Suprapubic skin (tissue), 4 donors: Measurements from ENCODE around the gene UBN2. TPM values are rescaled to one million over a fixed set of nuclear protein-coding genes. Genes with fewer than 3 reads are reported as not detected.

Experiments used
- DNase-seq, 2 donors: peaks; one replicate each; pipeline ENCODE4 v3.0.0-alpha.2; 2019; ENCODE audit warnings: low spot score in 2 of 2
- H3K27ac ChIP-seq: fragments of 200-600 bp; sonication (generic); one replicate; pipeline ENCODE4 v1.5.1; 2019
- H3K27me3 ChIP-seq: fragments of 200-600 bp; sonication (generic); one replicate; pipeline ENCODE4 v1.5.1; 2019
- H3K36me3 ChIP-seq: fragments of 200-600 bp; sonication (generic); one replicate; pipeline ENCODE4 v1.5.1; 2019
- H3K4me1 ChIP-seq: fragments of 200-600 bp; sonication (generic); one replicate; pipeline ENCODE4 v1.5.1; 2019
- H3K4me3 ChIP-seq: fragments of 200-600 bp; sonication (generic); one replicate; pipeline ENCODE4 v1.5.1; 2019; ENCODE audit warnings: mild to moderate bottlenecking
- H3K9me3 ChIP-seq: fragments of 200-600 bp; sonication (generic); one replicate; pipeline ENCODE4 v1.5.1; 2019
- EP300 ChIP-seq: sonication (generic); formaldehyde crosslinking; IDR thresholded peaks from one replicate; pipeline ENCODE4 v1.6.1; 2017; ENCODE audit warnings: antibody characterized with exemption
- POLR2A ChIP-seq, 2 donors: fragments of 450-650 bp; IDR thresholded peaks; one replicate each; pipeline ENCODE4 v1.6.1; 2017; ENCODE audit warnings: antibody characterized with exemption in 2 of 2, mild to moderate bottlenecking in 2 of 2, moderate library complexity in 2 of 2
- POLR2AphosphoS5 ChIP-seq, 3 donors: sonication (generic); formaldehyde crosslinking; IDR thresholded peaks; one replicate each; pipeline ENCODE4 v1.6.1; 2017; ENCODE audit warnings: antibody characterized with exemption in 3 of 3
- WGBS: methylation state at CpG from one replicate; pipeline ENCODE4 v1.1.5; 2018; 5-methylcytosine and 5-hydroxymethylcytosine counted together
- total RNA-seq, 4 donors: library from RNA; depleted of rRNA; stranded (reverse); fragments of >200 nt; gene quantifications; one replicate each; pipeline ENCODE4 v1.1.0, GENCODE V29; 2016
- TF ChIP-seq, protein P1 (sequence below), 2 donors: fragments of 200-600 bp in 1 of 2; fragments of 450-650 bp in 1 of 2; sonication (generic) in 1 of 2; IDR thresholded peaks; one replicate each; pipeline ENCODE4 v1.5.1; 2016 to 2019; ENCODE audit warnings: antibody characterized with exemption in 2 of 2, mild to moderate bottlenecking in 1 of 2, moderate library complexity in 1 of 2

The UBN2 gene
- total RNA-seq, 4 donors from 2014 or later: 22.4 to 60.3 (median 29.2) TPM

DNA sequence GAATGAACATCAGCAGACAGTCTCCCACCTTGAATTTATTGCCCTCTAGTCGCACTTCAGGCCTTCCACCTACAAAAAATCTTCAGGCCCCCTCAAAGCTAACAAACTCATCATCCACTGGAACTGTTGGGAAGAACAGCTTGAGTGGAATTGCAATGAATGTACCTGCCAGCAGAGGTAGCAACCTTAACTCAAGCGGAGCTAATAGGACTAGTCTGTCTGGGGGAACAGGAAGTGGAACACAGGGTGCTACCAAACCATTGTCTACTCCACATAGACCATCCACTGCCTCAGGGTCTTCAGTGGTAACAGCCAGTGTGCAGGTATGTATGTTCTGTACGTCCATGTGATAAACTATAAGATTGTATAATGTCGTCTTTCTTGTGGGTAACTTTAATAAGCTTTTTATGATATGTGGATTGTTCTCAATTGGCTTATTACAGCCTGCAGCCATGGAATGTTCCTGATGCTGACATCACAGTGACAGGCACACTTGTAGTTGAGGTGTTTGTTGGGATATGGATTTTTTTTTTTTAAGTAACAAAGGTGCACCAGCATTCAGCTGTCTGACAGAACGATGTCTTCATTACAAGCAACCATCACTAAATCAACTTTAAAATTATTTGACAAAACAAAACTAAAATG, 53.3 kb downstream of the UBN2 start:
- Histone ChIP-seq H3K27me3 (no peaks in the 10 kb centered on the region), H3K9me3 (no peaks in the 10 kb centered on the region), H3K27ac (no peak overlapping the region), H3K4me3 (no peak overlapping the region), H3K36me3 (peaks cover 45% of the 10 kb centered on the region), H3K4me1 (no peaks in the 10 kb centered on the region)
- WGBS: 92% methylated on average over 5 of the region's 5 CpGs
- TF ChIP-seq POLR2A (IDR thresholded peaks at IDR 0.05) (no peak), EP300 (no peak), POLR2AphosphoS5 (IDR thresholded peaks at IDR 0.05) (no peak)
- TF ChIP-seq, protein P1, sequence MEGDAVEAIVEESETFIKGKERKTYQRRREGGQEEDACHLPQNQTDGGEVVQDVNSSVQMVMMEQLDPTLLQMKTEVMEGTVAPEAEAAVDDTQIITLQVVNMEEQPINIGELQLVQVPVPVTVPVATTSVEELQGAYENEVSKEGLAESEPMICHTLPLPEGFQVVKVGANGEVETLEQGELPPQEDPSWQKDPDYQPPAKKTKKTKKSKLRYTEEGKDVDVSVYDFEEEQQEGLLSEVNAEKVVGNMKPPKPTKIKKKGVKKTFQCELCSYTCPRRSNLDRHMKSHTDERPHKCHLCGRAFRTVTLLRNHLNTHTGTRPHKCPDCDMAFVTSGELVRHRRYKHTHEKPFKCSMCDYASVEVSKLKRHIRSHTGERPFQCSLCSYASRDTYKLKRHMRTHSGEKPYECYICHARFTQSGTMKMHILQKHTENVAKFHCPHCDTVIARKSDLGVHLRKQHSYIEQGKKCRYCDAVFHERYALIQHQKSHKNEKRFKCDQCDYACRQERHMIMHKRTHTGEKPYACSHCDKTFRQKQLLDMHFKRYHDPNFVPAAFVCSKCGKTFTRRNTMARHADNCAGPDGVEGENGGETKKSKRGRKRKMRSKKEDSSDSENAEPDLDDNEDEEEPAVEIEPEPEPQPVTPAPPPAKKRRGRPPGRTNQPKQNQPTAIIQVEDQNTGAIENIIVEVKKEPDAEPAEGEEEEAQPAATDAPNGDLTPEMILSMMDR (IDR thresholded peaks at IDR 0.05): no peak
- DNase-seq: no peak

DNA sequence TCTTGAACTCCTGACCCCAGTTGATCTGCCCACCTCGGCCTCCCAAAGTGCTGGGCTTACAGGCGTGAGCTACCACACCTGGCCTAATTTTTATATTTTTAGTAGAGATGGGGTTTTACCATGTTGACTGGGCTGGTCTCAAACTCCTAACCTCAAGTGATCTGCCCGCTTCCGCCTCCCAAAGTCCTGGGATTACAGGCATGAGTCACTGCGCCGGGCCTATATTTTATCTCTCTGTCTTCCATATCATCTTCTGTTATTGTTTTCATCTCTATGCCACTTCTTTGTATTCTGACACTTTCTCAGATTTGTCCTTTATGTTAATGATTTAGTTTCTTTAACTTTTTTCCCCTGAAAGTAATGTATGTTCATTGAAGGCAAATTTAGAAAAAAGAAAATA, 55.1 kb downstream of the UBN2 start:
- TF ChIP-seq, protein P1 (IDR thresholded peaks at IDR 0.05): no peak
- TF ChIP-seq POLR2AphosphoS5 (IDR thresholded peaks at IDR 0.05): no peak
- no peak for TF ChIP-seq EP300
- TF ChIP-seq POLR2A (IDR thresholded peaks at IDR 0.05): no peak
- Histone ChIP-seq H3K27ac (no peak overlapping the region), H3K9me3 (no peaks in the 10 kb centered on the region), H3K4me1 (no peaks in the 10 kb centered on the region), H3K36me3 (peaks cover 36% of the 10 kb centered on the region), H3K4me3 (no peak overlapping the region), H3K27me3 (no peaks in the 10 kb centered on the region)
- WGBS: 93% methylated on average over 6 of the region's 6 CpGs
- no peak for DNase-seq

DNA sequence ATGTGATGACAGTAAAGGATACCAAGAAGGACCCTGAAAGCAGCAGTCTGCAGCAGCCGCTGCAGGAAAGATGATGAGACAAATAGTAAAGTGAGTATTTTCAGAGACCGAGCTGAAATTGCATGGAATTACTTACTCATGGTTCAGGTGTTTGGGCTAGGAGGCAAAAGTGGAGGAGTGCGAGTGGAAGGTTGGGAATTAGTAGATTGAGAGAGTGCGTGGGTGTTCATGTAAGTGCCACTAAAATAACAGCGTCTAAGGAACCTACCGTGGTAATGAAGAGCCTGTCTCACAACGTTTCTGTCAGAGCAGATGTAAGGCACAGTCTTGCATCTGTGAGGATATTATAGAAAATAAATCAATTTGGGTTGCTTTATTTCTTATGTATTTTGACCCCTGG, 61.8 kb downstream of the UBN2 start:
- Histone ChIP-seq H3K4me3 (no peak overlapping the region), H3K36me3 (peaks cover 42% of the 10 kb centered on the region), H3K9me3 (no peaks in the 10 kb centered on the region), H3K27ac (no peak overlapping the region), H3K4me1 (no peaks in the 10 kb centered on the region), H3K27me3 (no peaks in the 10 kb centered on the region)
- WGBS: 90% methylated on average over 7 of the region's 7 CpGs
- no peak for TF ChIP-seq EP300
- TF ChIP-seq, protein P1 (IDR thresholded peaks at IDR 0.05): no peak
- no peak for TF ChIP-seq POLR2A (IDR thresholded peaks at IDR 0.05)
- no peak for TF ChIP-seq POLR2AphosphoS5 (IDR thresholded peaks at IDR 0.05)
- DNase-seq: no peak

DNA sequence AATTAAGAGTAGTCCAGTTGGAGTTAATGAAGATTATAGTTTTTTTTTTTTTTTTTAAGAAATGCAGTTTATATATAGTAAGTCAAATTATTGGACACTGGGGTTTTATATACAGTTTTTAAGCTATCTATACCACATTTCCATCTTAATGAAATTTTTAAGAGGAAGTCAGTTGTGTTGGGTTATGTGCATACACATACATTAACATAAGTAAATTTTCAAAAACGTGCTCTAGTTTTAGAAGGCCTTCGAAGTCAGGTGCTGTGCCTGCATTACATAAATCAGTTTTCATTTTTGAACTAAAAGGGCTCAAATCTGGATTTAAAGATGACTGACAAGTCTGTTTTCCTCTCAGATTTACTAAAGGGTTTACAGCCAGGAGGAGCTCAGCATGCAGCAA, 62.5 kb downstream of the UBN2 start:
- Histone ChIP-seq H3K36me3 (peaks cover 48% of the 10 kb centered on the region), H3K27me3 (no peaks in the 10 kb centered on the region), H3K4me1 (no peaks in the 10 kb centered on the region), H3K27ac (no peak overlapping the region), H3K4me3 (no peak overlapping the region), H3K9me3 (no peaks in the 10 kb centered on the region)
- DNase-seq: no peak
- WGBS: 87% methylated on average over 2 of the region's 2 CpGs
- TF ChIP-seq EP300 (no peak), POLR2AphosphoS5 (IDR thresholded peaks at IDR 0.05) (no peak), POLR2A (IDR thresholded peaks at IDR 0.05) (no peak)
- TF ChIP-seq, protein P1 (IDR thresholded peaks at IDR 0.05): no peak

DNA sequence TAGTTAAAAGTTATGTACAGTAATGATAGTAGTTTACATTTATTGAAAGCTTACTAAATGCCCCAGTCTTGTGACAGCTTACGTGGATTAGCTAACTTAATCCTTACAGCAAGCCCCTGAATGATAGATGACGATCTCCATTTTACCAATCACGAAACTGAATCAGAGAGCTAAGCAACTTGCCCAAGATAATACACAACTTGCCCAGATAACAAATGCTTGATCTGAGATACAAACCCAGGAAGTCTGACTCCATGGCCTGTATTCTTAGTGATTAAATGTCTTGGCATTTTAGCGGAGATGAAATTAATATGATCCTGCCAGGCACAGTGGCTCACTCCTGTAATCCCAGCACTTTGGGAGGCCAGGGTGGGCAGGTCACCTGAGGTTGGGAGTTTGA, 63.2 kb downstream of the UBN2 start:
- no peak for DNase-seq
- H3K36me3 ChIP-seq: peaks cover 54% of the 10 kb centered on the region
- H3K4me3 ChIP-seq: no peak overlapping the region
- 88% methylated on average over 4 of the region's 4 CpGs for WGBS
- TF ChIP-seq POLR2A (IDR thresholded peaks at IDR 0.05): no peak
- no peak for TF ChIP-seq EP300
- TF ChIP-seq, protein P1 (IDR thresholded peaks at IDR 0.05): no peak
- no peak for TF ChIP-seq POLR2AphosphoS5 (IDR thresholded peaks at IDR 0.05)
- no peaks in the 10 kb centered on the region for H3K27me3 ChIP-seq
- H3K27ac ChIP-seq: no peak overlapping the region
- H3K4me1 ChIP-seq: no peaks in the 10 kb centered on the region
- H3K9me3 ChIP-seq: no peaks in the 10 kb centered on the region
